Sigmoid colon (tissue), 7 donors: Measurements from ENCODE around the gene TBL3. TPM values are rescaled to one million over a fixed set of nuclear protein-coding genes. Genes with fewer than 3 reads are reported as not detected.

Experiments
- DNase-seq: peaks from one replicate; pipeline ENCODE4 v3.0.0-alpha.2; 2019
- H3K27ac ChIP-seq, 4 donors: fragments of 200-600 bp; sonication (generic); one replicate each; pipeline ENCODE4 v1.5.1; 2016 to 2019; ENCODE audit warnings: mild to moderate bottlenecking in 1 of 4
- H3K27me3 ChIP-seq, 3 donors: fragments of 200-600 bp; sonication (generic); one replicate each; pipeline ENCODE4 v1.5.1; 2019; ENCODE audit warnings: mild to moderate bottlenecking in 1 of 3
- H3K36me3 ChIP-seq, 4 donors: fragments of 200-600 bp; sonication (generic); one replicate each; pipeline ENCODE4 v1.5.1; 2016 to 2019
- H3K4me1 ChIP-seq, 4 donors: fragments of 200-600 bp; sonication (generic); one replicate each; pipeline ENCODE4 v1.5.1; 2017 to 2019
- H3K4me3 ChIP-seq, 4 donors: fragments of 200-600 bp; sonication (generic); one replicate each; pipeline ENCODE4 v1.5.1; 2017 to 2019; ENCODE audit warnings: mild to moderate bottlenecking in 2 of 4, moderate library complexity in 1 of 4
- H3K9me3 ChIP-seq, 4 donors: fragments of 200-600 bp in 3 of 4; sonication (generic) in 3 of 4; one replicate each; pipeline versions ENCODE4 v1.5.1 to v1.6.1; 2013 to 2019
- EP300 ChIP-seq, 4 donors: sonication (generic); formaldehyde crosslinking; IDR thresholded peaks; one replicate each; pipeline ENCODE4 v1.6.1; 2017; ENCODE audit warnings: antibody characterized with exemption in 4 of 4
- POLR2A ChIP-seq, 2 donors: fragments of 450-650 bp; IDR thresholded peaks; one replicate each; pipeline ENCODE4 v1.6.1; 2016; ENCODE audit warnings: antibody characterized with exemption in 2 of 2, mild to moderate bottlenecking in 2 of 2, moderate library complexity in 2 of 2
- POLR2AphosphoS5 ChIP-seq, 4 donors: sonication (generic); formaldehyde crosslinking; IDR thresholded peaks; one replicate each; pipeline ENCODE4 v1.6.1; 2017; ENCODE audit warnings: antibody characterized with exemption in 4 of 4
- WGBS, 2 donors: extraction: QIAGEN DNeasy Blood & Tissue Kit; methylation state at CpG; one replicate each; pipeline ENCODE4 v1.1.7; 2013; 5-methylcytosine and 5-hydroxymethylcytosine counted together
- intact Hi-C: fragments of 100-400 bp; cut with DNase I; formaldehyde crosslinking; loops from one replicate; pipeline ENCODE4 v1.15.1; 2023
- polyA plus RNA-seq, 3 donors: library from polyadenylated mRNA; stranded (reverse); fragments of 200-250 nt; gene quantifications; one replicate each; pipeline ENCODE4 v1.2.3, GENCODE V29; 2013
- total RNA-seq, 4 donors: library from RNA; depleted of rRNA; stranded (reverse); fragments of >200 nt; gene quantifications; one replicate each; pipeline ENCODE4 v1.1.0, GENCODE V29; 2016
- TF ChIP-seq, protein P1 (sequence below), 4 experiments: fragments of 450-650 bp in 3 of 4; fragments of 200-600 bp in 1 of 4; IDR thresholded peaks; one replicate each; pipeline ENCODE4 v1.5.1; 2016 to 2019; ENCODE audit warnings: antibody characterized with exemption in 4 of 4, mild to moderate bottlenecking in 3 of 4, moderate library complexity in 2 of 4
- donor health status: healthy with polysubstance abuse.
- donor health status: Bipolar disorder and iron deficiency.
- donor health status: healthy.

The TBL3 gene
- total RNA-seq (10 to 100 TPM; 19.4 to 27.4 (median 26.1) TPM), polyA plus RNA-seq (10 to 100 TPM; 14.3 to 37.4 (median 14.4) TPM)

DNA sequence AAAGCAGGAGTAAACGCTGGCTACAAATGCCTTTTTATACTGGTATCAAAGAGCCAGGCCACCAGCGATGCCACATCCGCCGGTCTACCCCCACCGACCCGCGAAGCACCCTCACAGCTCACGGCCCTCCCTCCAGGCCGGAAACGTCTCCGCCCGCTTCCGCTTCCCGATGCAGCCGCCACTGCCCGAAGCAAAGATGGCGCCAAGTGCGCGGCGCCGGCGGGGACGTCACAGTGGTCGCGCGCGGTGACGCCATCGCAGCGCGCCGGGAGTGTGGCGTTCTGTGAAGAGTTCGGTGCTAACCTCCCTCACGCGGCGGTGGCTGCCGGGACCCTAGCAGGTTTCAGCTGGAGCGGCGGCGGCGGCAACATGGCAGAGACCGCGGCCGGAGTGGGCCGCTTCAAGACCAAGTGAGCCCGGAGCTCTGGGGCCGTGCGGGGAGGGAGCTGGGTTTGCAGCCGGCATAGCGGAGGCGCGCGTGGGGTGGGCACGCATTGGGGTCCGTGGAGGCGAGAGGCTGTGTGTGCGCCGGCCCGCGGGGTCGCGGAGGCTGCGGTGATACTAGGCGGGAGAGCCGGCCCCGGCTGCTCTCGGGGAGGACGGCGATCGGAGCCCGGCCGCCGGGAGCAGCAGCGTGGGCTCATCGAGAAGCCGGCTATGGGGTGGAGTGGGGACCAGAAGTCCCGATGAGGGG, at the start of gene TBL3:
TSS of gene TBL3 (plus strand) at position 258 of the 694 bp plus-strand sequence. CDS start at position 370, 112 bp downstream.
- peak in 1 of 4 donors; percentile 70 for TF ChIP-seq EP300 (IDR thresholded peaks at IDR 0.05)
- peak; percentile 97 to 99 (median 99) for TF ChIP-seq POLR2AphosphoS5 (IDR thresholded peaks at IDR 0.05)
- peak; percentile 93 to 95 for TF ChIP-seq POLR2A (IDR thresholded peaks at IDR 0.05)
- TF ChIP-seq, protein P1, sequence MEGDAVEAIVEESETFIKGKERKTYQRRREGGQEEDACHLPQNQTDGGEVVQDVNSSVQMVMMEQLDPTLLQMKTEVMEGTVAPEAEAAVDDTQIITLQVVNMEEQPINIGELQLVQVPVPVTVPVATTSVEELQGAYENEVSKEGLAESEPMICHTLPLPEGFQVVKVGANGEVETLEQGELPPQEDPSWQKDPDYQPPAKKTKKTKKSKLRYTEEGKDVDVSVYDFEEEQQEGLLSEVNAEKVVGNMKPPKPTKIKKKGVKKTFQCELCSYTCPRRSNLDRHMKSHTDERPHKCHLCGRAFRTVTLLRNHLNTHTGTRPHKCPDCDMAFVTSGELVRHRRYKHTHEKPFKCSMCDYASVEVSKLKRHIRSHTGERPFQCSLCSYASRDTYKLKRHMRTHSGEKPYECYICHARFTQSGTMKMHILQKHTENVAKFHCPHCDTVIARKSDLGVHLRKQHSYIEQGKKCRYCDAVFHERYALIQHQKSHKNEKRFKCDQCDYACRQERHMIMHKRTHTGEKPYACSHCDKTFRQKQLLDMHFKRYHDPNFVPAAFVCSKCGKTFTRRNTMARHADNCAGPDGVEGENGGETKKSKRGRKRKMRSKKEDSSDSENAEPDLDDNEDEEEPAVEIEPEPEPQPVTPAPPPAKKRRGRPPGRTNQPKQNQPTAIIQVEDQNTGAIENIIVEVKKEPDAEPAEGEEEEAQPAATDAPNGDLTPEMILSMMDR (IDR thresholded peaks at IDR 0.05) = no peak
- intact Hi-C loops = no loop called here
- peaks cover 0 to 31% (median 15%) of the 10 kb centered on the region in 3 donors for H3K27me3 ChIP-seq
- peak; percentile 97 for DNase-seq
- 0 to 1% methylated on average over 78 of the region's 78 CpGs for WGBS, 2 donors
- H3K4me3 ChIP-seq = peak within 1 kb of the TSS; percentile 83 to 99 (median 92)
- no peaks in the 10 kb centered on the region for H3K9me3 ChIP-seq
- H3K36me3 ChIP-seq = peaks cover 25 to 31% (median 29%) of the 10 kb centered on the region in 4 donors
- peaks cover 0 to 25% (median 23%) of the 10 kb centered on the region in 4 donors for H3K4me1 ChIP-seq
- H3K27ac ChIP-seq = peak within 1 kb of the TSS; percentile 89 to 96 (median 93)

DNA sequence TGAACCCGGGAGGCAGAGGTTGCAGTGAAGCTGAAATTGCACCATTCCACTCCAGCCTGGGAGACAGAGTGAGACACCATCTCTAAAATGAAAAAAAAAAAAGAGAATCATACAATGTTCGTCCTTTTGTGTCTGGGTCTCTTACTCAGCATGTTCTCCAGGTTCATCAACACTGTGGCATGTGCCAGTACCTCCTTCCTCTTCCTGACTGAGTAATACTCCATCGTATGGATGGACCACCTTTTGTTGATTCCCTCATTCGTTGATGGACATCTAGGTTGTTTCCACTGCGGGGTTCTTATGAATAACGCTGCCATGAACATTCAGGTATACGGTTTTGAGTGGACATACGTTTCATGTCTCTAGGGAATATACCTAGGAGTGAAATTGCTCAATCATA, 49.5 kb upstream of the TBL3 start:
- no peak for DNase-seq
- 84 to 85% methylated on average over 8 of the region's 8 CpGs for WGBS, 2 donors
- Histone ChIP-seq H3K9me3 (no peaks in the 10 kb centered on the region), H3K4me3 (no peak overlapping the region), H3K27ac (no peak overlapping the region), H3K27me3 (peaks cover 23 to 75% (median 53%) of the 10 kb centered on the region in 3 donors), H3K4me1 (peaks cover 0 to 18% (median 13%) of the 10 kb centered on the region in 4 donors), H3K36me3 (no peaks in the 10 kb centered on the region)
- intact Hi-C loops = no loop called here
- TF ChIP-seq POLR2A (IDR thresholded peaks at IDR 0.05) (no peak), EP300 (IDR thresholded peaks at IDR 0.05) (no peak)
- TF ChIP-seq, protein P1 (IDR thresholded peaks at IDR 0.05) = no peak

DNA sequence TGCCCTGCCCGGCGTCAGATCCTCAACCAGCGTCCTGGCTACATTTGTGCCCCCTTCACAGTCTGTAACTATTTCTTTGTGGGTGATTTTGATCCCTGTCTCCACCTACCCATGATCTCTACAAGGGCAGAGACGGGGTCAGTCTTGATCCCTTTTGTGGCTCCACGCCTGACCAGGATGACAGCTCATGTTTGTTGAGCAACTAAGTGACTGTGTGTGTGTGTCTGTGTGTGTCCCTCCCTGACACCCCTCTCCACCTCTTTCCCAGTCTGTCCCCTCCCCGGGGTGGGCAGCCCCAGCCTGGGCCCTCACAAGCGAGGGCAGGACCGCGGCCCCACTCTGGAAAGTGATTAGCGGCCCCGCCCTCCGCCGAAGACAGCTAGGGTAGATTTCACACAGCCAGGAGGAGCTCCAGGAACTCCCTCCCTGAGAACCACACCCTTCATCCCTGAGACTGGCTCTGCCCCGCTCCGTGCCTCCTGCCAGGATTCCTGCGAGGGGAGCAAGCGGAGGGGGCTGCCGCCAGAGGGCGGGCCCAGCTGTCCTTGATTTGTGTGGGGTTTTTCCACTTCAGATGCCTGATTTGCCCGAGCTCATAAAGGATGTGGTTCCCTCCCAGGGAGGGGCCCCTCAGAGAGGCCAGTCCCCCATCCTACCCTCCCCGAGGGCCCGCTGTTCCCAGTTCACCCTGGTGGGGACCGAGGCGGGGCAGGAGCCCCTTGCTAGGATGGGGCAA, 48.4 kb upstream of the TBL3 start:
- WGBS, 2 donors = 10 to 16% methylated on average over 24 of the region's 24 CpGs
- peaks cover 0 to 10% (median 9%) of the 10 kb centered on the region in 4 donors for H3K4me1 ChIP-seq
- peaks cover 14 to 66% (median 44%) of the 10 kb centered on the region in 3 donors for H3K27me3 ChIP-seq
- H3K36me3 ChIP-seq = no peaks in the 10 kb centered on the region
- H3K9me3 ChIP-seq = no peaks in the 10 kb centered on the region
- TF ChIP-seq POLR2A (IDR thresholded peaks at IDR 0.05) (no peak), POLR2AphosphoS5 (IDR thresholded peaks at IDR 0.05) (no peak), EP300 (IDR thresholded peaks at IDR 0.05) (no peak)
- TF ChIP-seq, protein P1 (IDR thresholded peaks at IDR 0.05) = no peak
- intact Hi-C loops = no loop called here
- no peak overlapping the region for H3K27ac ChIP-seq
- no peak for DNase-seq
- H3K4me3 ChIP-seq = no peak overlapping the region

DNA sequence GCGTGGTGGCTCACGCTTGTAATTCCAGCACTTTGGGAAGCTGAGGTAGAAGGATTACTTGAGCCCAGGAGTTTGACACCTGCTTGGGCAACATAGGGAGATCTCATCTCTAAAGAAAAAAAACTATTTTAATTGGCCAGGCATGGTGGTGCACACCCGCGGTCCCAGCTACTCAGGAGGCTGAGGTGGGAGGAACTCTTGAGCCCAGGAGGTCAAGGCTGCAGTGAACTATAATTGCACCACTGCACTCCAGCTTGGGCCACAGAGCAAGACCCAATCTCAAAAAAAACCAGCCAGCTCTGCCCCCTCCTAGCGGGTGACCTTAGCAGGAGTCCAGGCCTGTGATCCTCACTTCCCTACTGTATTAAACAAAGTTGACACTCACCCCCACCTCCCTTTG, 47.8 kb upstream of the TBL3 start:
- WGBS, 2 donors = 50 to 69% methylated on average over 5 of the region's 5 CpGs
- intact Hi-C loops = no loop called here
- DNase-seq = no peak
- H3K36me3 ChIP-seq = no peaks in the 10 kb centered on the region
- no peaks in the 10 kb centered on the region for H3K9me3 ChIP-seq
- no peak overlapping the region for H3K4me3 ChIP-seq
- TF ChIP-seq, protein P1 (IDR thresholded peaks at IDR 0.05) = no peak
- TF ChIP-seq POLR2A (IDR thresholded peaks at IDR 0.05) = no peak
- TF ChIP-seq POLR2AphosphoS5 (IDR thresholded peaks at IDR 0.05) = no peak
- TF ChIP-seq EP300 (IDR thresholded peaks at IDR 0.05) = no peak
- H3K27ac ChIP-seq = no peak overlapping the region
- H3K4me1 ChIP-seq = peaks cover 0 to 13% (median 7%) of the 10 kb centered on the region in 4 donors
- peaks cover 10 to 60% (median 38%) of the 10 kb centered on the region in 3 donors for H3K27me3 ChIP-seq
